Spinal cord (tissue), 10 donors: ENCODE results near the gene EFCAB14. TPM values are rescaled to one million over a fixed set of nuclear protein-coding genes. Genes with fewer than 3 reads are reported as not detected.
"Not testable (repeated sequence)": the region's sequence is repeated elsewhere in the genome, so short reads cannot be mapped to it uniquely, and the experiment has no call there.

ENCODE experiments used
- DNase-seq, 6 donors: peaks; one replicate each; pipeline versions ENCODE4 v3.0.0 to v3.0.0-alpha.2; 2013 to 2015; ENCODE audit warnings: low spot score in 6 of 6, low read depth in 4 of 6
- H3K27ac ChIP-seq: one replicate; pipeline ENCODE4 v1.5.1; 2013; ENCODE audit warnings: low read depth, low read length, control low read depth
- H3K27me3 ChIP-seq: one replicate; pipeline ENCODE4 v1.6.1; 2013; ENCODE audit warnings: low read length; ENCODE audit not compliant: control insufficient read depth, insufficient read depth
- H3K36me3 ChIP-seq: one replicate; pipeline ENCODE4 v1.6.1; 2013; ENCODE audit warnings: low read length; ENCODE audit not compliant: control insufficient read depth, insufficient read depth
- H3K4me1 ChIP-seq: one replicate; pipeline ENCODE4 v1.6.1; 2013; ENCODE audit warnings: low read length; ENCODE audit not compliant: control insufficient read depth, insufficient read depth
- H3K4me3 ChIP-seq: one replicate; pipeline ENCODE4 v1.5.1; 2013; ENCODE audit warnings: low read depth, low read length, control low read depth
- H3K9me3 ChIP-seq: one replicate; pipeline ENCODE4 v1.6.1; 2013; ENCODE audit warnings: low read length; ENCODE audit not compliant: control insufficient read depth, insufficient read depth
- WGBS: methylation state at CpG from one replicate; pipeline ENCODE4 v1.1.5; 2013; ENCODE audit warnings: missing lambda C conversion rate; ENCODE audit not compliant: insufficient coverage; 5-methylcytosine and 5-hydroxymethylcytosine counted together
- polyA plus RNA-seq, 2 donors: library from polyadenylated mRNA; unstranded; fragments of 120-200 nt; gene quantifications; one replicate each; pipeline ENCODE4 v1.2.1, GENCODE V29; 2013; ENCODE audit not compliant: insufficient read length in 2 of 2
- total RNA-seq, 2 donors: library from RNA; depleted of rRNA in 1 of 2; stranded (reverse); fragments of 120-200 nt in 1 of 2; fragments of >200 nt in 1 of 2; gene quantifications; one replicate each; pipeline versions ENCODE4 v1.2.3 to v1.2.4, GENCODE V29; 2013 to 2014
- donor health status: healthy.

The EFCAB14 gene
- total and polyA plus RNA-seq, 4 donors, result 45.5 to 103 (median 63.4) TPM

GRCh38 chr1:46660116-46660515 lies 58.8 kb downstream of the EFCAB14 start:
- DNase-seq, H3K4me1 ChIP-seq, H3K9me3 ChIP-seq, H3K27ac ChIP-seq, H3K27me3 ChIP-seq, H3K4me3 ChIP-seq: not testable (repeated sequence)
- peaks cover 18% of the 10 kb centered on the region for H3K36me3 ChIP-seq
- WGBS, result 96% methylated on average over 3 of the region's 5 CpGs

GRCh38 chr1:46659307-46659870 lies 59.5 kb downstream of the EFCAB14 start:
- no peaks in the 10 kb centered on the region for H3K4me1 ChIP-seq
- H3K36me3 ChIP-seq, result peaks cover 14% of the 10 kb centered on the region
- no peak overlapping the region for H3K27ac ChIP-seq
- no peak overlapping the region for H3K4me3 ChIP-seq
- no peaks in the 10 kb centered on the region for H3K9me3 ChIP-seq
- H3K27me3 ChIP-seq, result no peaks in the 10 kb centered on the region
- no peak for DNase-seq
- WGBS, result no CpG with 5 or more reads among the region's 2 CpGs

GRCh38 chr1:46657775-46658174 lies 61.1 kb downstream of the EFCAB14 start:
- no peak overlapping the region for H3K4me3 ChIP-seq
- H3K36me3 ChIP-seq, result peaks cover 14% of the 10 kb centered on the region
- H3K4me1 ChIP-seq, result no peaks in the 10 kb centered on the region
- H3K27me3 ChIP-seq, result no peaks in the 10 kb centered on the region
- DNase-seq, result no peak
- WGBS, result no CpG with 5 or more reads among the region's 1 CpG
- no peaks in the 10 kb centered on the region for H3K9me3 ChIP-seq
- no peak overlapping the region for H3K27ac ChIP-seq

DNA sequence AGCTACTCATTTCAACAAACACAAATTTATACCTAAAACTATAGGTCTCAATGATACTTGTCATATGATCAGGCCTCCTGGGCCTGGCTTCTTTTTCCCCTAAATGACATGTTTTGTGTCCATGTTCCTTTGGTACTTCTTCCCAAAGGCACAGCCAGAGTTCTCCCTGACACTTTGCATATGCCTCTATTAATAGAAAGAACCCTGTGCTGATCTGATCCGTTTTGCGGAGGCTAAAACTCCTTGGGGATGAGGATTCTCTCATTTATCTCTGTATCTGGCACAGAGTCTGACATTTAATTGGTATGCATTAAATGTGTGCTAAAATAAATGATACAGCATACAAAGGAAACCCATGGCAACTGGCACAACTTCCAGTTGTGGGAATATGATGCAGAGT lies 62.3 kb downstream of the EFCAB14 start:
- peak in 1 of 6 donors; percentile 18 for DNase-seq
- peaks cover 7% of the 10 kb centered on the region for H3K36me3 ChIP-seq
- H3K4me1 ChIP-seq, result no peaks in the 10 kb centered on the region
- H3K4me3 ChIP-seq, result no peak overlapping the region
- no CpG with 5 or more reads among the region's 2 CpGs for WGBS
- H3K27ac ChIP-seq, result no peak overlapping the region
- no peaks in the 10 kb centered on the region for H3K9me3 ChIP-seq
- no peaks in the 10 kb centered on the region for H3K27me3 ChIP-seq

- Histone ChIP-seq H3K36me3 (peaks cover 7% of the 10 kb centered on the region), H3K9me3 (no peaks in the 10 kb centered on the region), H3K27me3 (no peaks in the 10 kb centered on the region), H3K4me1 (no peaks in the 10 kb centered on the region), H3K27ac (no peak overlapping the region), H3K4me3 (no peak overlapping the region)
- DNase-seq, result no peak
Measured at GRCh38 chr1:46655848-46656247, 63.1 kb downstream of the EFCAB14 start.

- H3K27ac ChIP-seq, H3K4me1 ChIP-seq, H3K4me3 ChIP-seq, DNase-seq, H3K9me3 ChIP-seq, H3K27me3 ChIP-seq: not testable (repeated sequence)
- WGBS, result no CpG with 5 or more reads among the region's 2 CpGs
- peaks cover 11% of the 10 kb centered on the region for H3K36me3 ChIP-seq
Measured at GRCh38 chr1:46654698-46655097, 64.2 kb downstream of the EFCAB14 start.

- Histone ChIP-seq H3K4me3 (no peak overlapping the region), H3K27ac (no peak overlapping the region), H3K9me3 (peaks cover 8% of the 10 kb centered on the region), H3K36me3 (peaks cover 16% of the 10 kb centered on the region), H3K4me1 (no peaks in the 10 kb centered on the region), H3K27me3 (no peaks in the 10 kb centered on the region)
- WGBS, result 100% methylated on average over 1 of the region's 1 CpG
- DNase-seq, result no peak
Measured at GRCh38 chr1:46654012-46654411, 64.9 kb downstream of the EFCAB14 start.

GRCh38 chr1:46653405-46653958 lies 65.4 kb downstream of the EFCAB14 start:
- WGBS, result no CpG with 5 or more reads among the region's 2 CpGs
- Histone ChIP-seq H3K4me3 (no peak overlapping the region), H3K27ac (no peak overlapping the region), H3K4me1 (no peaks in the 10 kb centered on the region), H3K36me3 (peaks cover 21% of the 10 kb centered on the region), H3K9me3 (peaks cover 8% of the 10 kb centered on the region), H3K27me3 (no peaks in the 10 kb centered on the region)
- DNase-seq, result peak in 1 of 6 donors; percentile 18

- Histone ChIP-seq H3K9me3 (peaks cover 11% of the 10 kb centered on the region), H3K36me3 (peaks cover 24% of the 10 kb centered on the region), H3K4me1 (no peaks in the 10 kb centered on the region), H3K27me3 (no peaks in the 10 kb centered on the region), H3K4me3 (no peak overlapping the region), H3K27ac (no peak overlapping the region)
- no peak for DNase-seq
- WGBS, result no CpG with 5 or more reads among the region's 6 CpGs
Measured at GRCh38 chr1:46652321-46653100, 66.4 kb downstream of the EFCAB14 start.

- no CpG with 5 or more reads among the region's 3 CpGs for WGBS
- H3K27me3 ChIP-seq, DNase-seq, H3K4me1 ChIP-seq, H3K4me3 ChIP-seq, H3K27ac ChIP-seq: not testable (repeated sequence)
- H3K36me3 ChIP-seq, result peaks cover 27% of the 10 kb centered on the region
- peaks cover 12% of the 10 kb centered on the region for H3K9me3 ChIP-seq
Measured at GRCh38 chr1:46651152-46651551, 67.8 kb downstream of the EFCAB14 start.
